Activated CD8-positive, alpha-beta memory T cell treated with anti-CD3 and anti-CD28 coated beads, Interleukin-2, amount 50 U/mL, for 4 hours (primary cell): Measurements from ENCODE around the gene OSBPL10.

ENCODE experiments used
- DNase-seq: peaks from one replicate; pipeline ENCODE4 v3.0.0-alpha.2; 2020

OSBPL10 gene

GRCh38 chr3:31725976-31726375, 255.1 kb downstream of the OSBPL10 start:
- no peak for DNase-seq

- no peak for DNase-seq
These were observed 255.5 kb downstream of the OSBPL10 start for GRCh38 chr3:31725568-31725967.

GRCh38 chr3:31724651-31725050, 256.4 kb downstream of the OSBPL10 start:
- DNase-seq = no peak

GRCh38 chr3:31724116-31724515, 256.9 kb downstream of the OSBPL10 start:
- DNase-seq = no peak

GRCh38 chr3:31723701-31724100, 257.4 kb downstream of the OSBPL10 start:
- no peak for DNase-seq

- no peak for DNase-seq
These were observed 259.4 kb downstream of the OSBPL10 start for GRCh38 chr3:31721676-31722075.

GRCh38 chr3:31714495-31715280, 266.4 kb downstream of the OSBPL10 start:
- no peak for DNase-seq

- no peak for DNase-seq
These were observed 267.2 kb downstream of the OSBPL10 start for GRCh38 chr3:31713816-31714215.

- DNase-seq = no peak
These were observed 270.8 kb downstream of the OSBPL10 start for GRCh38 chr3:31710123-31710803.

GRCh38 chr3:31709526-31709925, 271.5 kb downstream of the OSBPL10 start:
- DNase-seq = no peak

GRCh38 chr3:31709005-31709404, 272.1 kb downstream of the OSBPL10 start:
- DNase-seq = no peak

GRCh38 chr3:31707286-31707685, 273.8 kb downstream of the OSBPL10 start:
- no peak for DNase-seq

GRCh38 chr3:31705736-31706135, 275.3 kb downstream of the OSBPL10 start:
- DNase-seq = no peak

GRCh38 chr3:31704591-31705179, 276.4 kb downstream of the OSBPL10 start:
- no peak for DNase-seq

- DNase-seq = no peak
These were observed 276.9 kb downstream of the OSBPL10 start for GRCh38 chr3:31704156-31704555.

GRCh38 chr3:31701286-31701685, 279.8 kb downstream of the OSBPL10 start:
- DNase-seq = no peak

- DNase-seq = no peak
These were observed 281.6 kb downstream of the OSBPL10 start for GRCh38 chr3:31699309-31699953.

GRCh38 chr3:31696815-31697548, 284.1 kb downstream of the OSBPL10 start:
- no peak for DNase-seq

GRCh38 chr3:31696009-31696297, 285.1 kb downstream of the OSBPL10 start:
- no peak for DNase-seq

GRCh38 chr3:31695280-31696008, 285.6 kb downstream of the OSBPL10 start:
- DNase-seq = peak; percentile 24

GRCh38 chr3:31693346-31693745, 287.7 kb downstream of the OSBPL10 start:
- DNase-seq = no peak

- no peak for DNase-seq
These were observed 288.3 kb downstream of the OSBPL10 start for GRCh38 chr3:31692751-31693150.
